HepG2 (cell line): ENCODE measurements around the gene PPP3R2. TPM values are rescaled to one million over a fixed set of nuclear protein-coding genes. Genes with fewer than 3 reads are reported as not detected.

ENCODE experiments used
- ATAC-seq: fragments of 200-7000 bp; cut with Tn5 transposase; 3 replicates; pipeline ENCODE4 v1.9.1; 2020; ENCODE audit warnings: mild to moderate bottlenecking, moderate library complexity
- BruUV-seq: library from RNA; stranded (reverse); fragments of 400-500 nt; replicated peaks from 2 replicates; lab custom pipeline; 2021; lab: Mats Ljungman, UMichigan
- CTCF ChIA-PET: fragments of 300-600 bp; formaldehyde crosslinking; extraction: SDS; loops from one replicate; lab custom pipeline; 2021; ENCODE audit warnings: low total read pairs, inconsistent platforms, low intra/inter-chr PET ratio; lab: Yijun Ruan, JAX
- POLR2A ChIA-PET: fragments of 350-600 bp; sonication (Branson Sonifier 250); formaldehyde crosslinking; loops from one replicate; lab custom pipeline; 2020; ENCODE audit warnings: antibody characterized with exemption, inconsistent platforms; lab: Yijun Ruan, JAX
- DNase-seq: peaks from one replicate; pipeline ENCODE4 v3.0.0-alpha.2; 2015; ENCODE audit warnings: low spot score
- FAIRE-seq: peaks from 3 replicates; lab custom pipeline; 2011; peaks lifted over from hg19 to GRCh38; lab: Jason Lieb, UNC
- H2AFZ ChIP-seq: one replicate; pipeline ENCODE4 v1.6.1; 2011; ENCODE audit warnings: low read length, inconsistent platforms
- H3K27ac ChIP-seq: fragments of 300-600 bp; 3 replicates; pipeline ENCODE4 v1.8.0; 2011; ENCODE audit warnings: mixed run types, mild to moderate bottlenecking, mixed read lengths, low read length, inconsistent platforms; ENCODE audit not compliant: insufficient read depth; ENCODE audit errors: extremely low read length
- H3K27me3 ChIP-seq, 2 experiments: fragments of 200-600 bp in 1 of 2; 2 replicates in 1 of 2; 3 replicates in 1 of 2; pipeline versions ENCODE4 v1.6.0 to v1.8.0; 2011; ENCODE audit warnings: low read length in 2 of 2, mild to moderate bottlenecking in 2 of 2, moderate library complexity in 2 of 2, inconsistent platforms in 1 of 2; ENCODE audit not compliant: insufficient read depth in 2 of 2, control insufficient read depth in 1 of 2
- H3K36me3 ChIP-seq, 2 experiments: fragments of 200-600 bp in 1 of 2; replicated peaks in 1 of 2; 2 replicates in 1 of 2; 3 replicates in 1 of 2; pipeline versions ENCODE4 v1.5.1 to v1.8.0; 2011; ENCODE audit warnings: low read length in 2 of 2, inconsistent platforms in 1 of 2; ENCODE audit not compliant: insufficient read depth in 2 of 2, control insufficient read depth in 1 of 2
- H3K4me1 ChIP-seq: 2 replicates; pipeline ENCODE4 v1.5.1; 2012; ENCODE audit warnings: low read length, inconsistent platforms; ENCODE audit not compliant: insufficient read depth
- H3K4me2 ChIP-seq: 2 replicates; pipeline ENCODE4 v1.6.0; 2011; ENCODE audit warnings: low read depth, low read length, inconsistent platforms
- H3K4me3 ChIP-seq, 3 experiments: fragments of 200-600 bp in 1 of 3; sonication (generic), shearing (Covaris generic) in 1 of 3; replicated peaks in 1 of 3; 2 replicates each; pipeline ENCODE4 v1.5.1; 2011 to 2016; ENCODE audit warnings: low read length in 3 of 3, inconsistent platforms in 2 of 3, low read depth in 2 of 3, mild to moderate bottlenecking in 2 of 3, control low read depth in 1 of 3, mixed read lengths in 1 of 3; ENCODE audit not compliant: insufficient read depth in 1 of 3
- H3K79me2 ChIP-seq: one replicate; pipeline ENCODE4 v1.6.1; 2011; ENCODE audit warnings: low read length, inconsistent platforms; ENCODE audit not compliant: insufficient read depth
- H3K9ac ChIP-seq: 2 replicates; pipeline ENCODE4 v1.6.0; 2011; ENCODE audit warnings: mild to moderate bottlenecking, low read depth, low read length, inconsistent platforms; ENCODE audit not compliant: insufficient read depth
- H3K9me3 ChIP-seq: 2 replicates; pipeline ENCODE4 v1.5.1; 2012; ENCODE audit warnings: mild to moderate bottlenecking, low read length
- H4K20me1 ChIP-seq: 2 replicates; pipeline ENCODE4 v1.6.0; 2011; ENCODE audit warnings: inconsistent platforms, mild to moderate bottlenecking, low read length, moderate library complexity; ENCODE audit not compliant: insufficient read depth
- GATAD2A ChIP-seq: IDR thresholded peaks from 2 replicates; pipeline ENCODE4 v1.6.1; 2016
- SP1 ChIP-seq, 2 experiments: fragments of 450-650 bp in 1 of 2; sonication (generic) in 1 of 2; formaldehyde crosslinking in 1 of 2; IDR thresholded peaks; 2 replicates each; pipeline versions ENCODE4 v1.4.0 to v1.6.1; 2016 to 2020; ENCODE audit warnings: missing genetic modification reagents in 1 of 2
- STAT5B ChIP-seq: sonication (generic); formaldehyde crosslinking; IDR thresholded peaks from 2 replicates; pipeline ENCODE4 v1.4.0; 2020; ENCODE audit warnings: missing genetic modification reagents
- ZNF501 ChIP-seq: sonication (generic); formaldehyde crosslinking; IDR thresholded peaks from 2 replicates; pipeline ENCODE4 v1.5.1; 2020; ENCODE audit warnings: mild to moderate bottlenecking, moderate library complexity, missing genetic modification reagents
- ZNF556 ChIP-seq: sonication (generic); formaldehyde crosslinking; IDR thresholded peaks from 2 replicates; pipeline ENCODE4 v1.4.0; 2020; ENCODE audit warnings: mild to moderate bottlenecking, missing genetic modification reagents, borderline replicate concordance
- WGBS: methylation state at CpG from one replicate; pipeline ENCODE4 v1.1.6; 2017; ENCODE audit warnings: low lambda C conversion rate; 5-methylcytosine and 5-hydroxymethylcytosine counted together
- in situ Hi-C: cut with HindIII; loops from 2 replicates; pipeline ENCODE4 v1.10.0; 2017; ENCODE audit warnings: low pct_unique_long_range_greater_than_20kb; ENCODE audit not compliant: extremely low pct_ligation_motif_present
- intact Hi-C: fragments of 100-400 bp; cut with micrococcal nuclease; formaldehyde crosslinking; loops from one replicate; pipeline ENCODE4 v1.10.0; 2022; ENCODE audit not compliant: unreplicated experiment
- polyA plus RNA-seq, 8 experiments: library from polyadenylated mRNA; depleted of rRNA in 3 of 8; stranded (reverse) in 7 of 8; unstranded in 1 of 8; fragments of >200 nt; fragmentation: Illumina TruSeq in 4 of 8; extraction: Trizol in 4 of 8; gene quantifications; 2 replicates each; pipeline versions ENCODE4 v1.2.1 to v1.2.3, GENCODE V29; 2011 to 2016; ENCODE audit warnings: low read depth in 4 of 8, missing spikeins in 1 of 8, mixed read lengths in 1 of 8; ENCODE audit not compliant: insufficient read depth in 1 of 8
- total RNA-seq, 5 experiments: library from RNA; depleted of rRNA; stranded (reverse); fragments of >200 nt; fragmentation: Illumina TruSeq; extraction: Trizol; gene quantifications; 2 replicates each; pipeline ENCODE4 v1.2.3, GENCODE V29; 2016; ENCODE audit warnings: low read depth in 1 of 5
- TF ChIP-seq, protein P1 (sequence below): sonication (generic); formaldehyde crosslinking; IDR thresholded peaks from 2 replicates; pipeline ENCODE4 v1.4.0; 2020; ENCODE audit warnings: mild to moderate bottlenecking, missing genetic modification reagents
- TF ChIP-seq, protein P2 (sequence below): IDR thresholded peaks from 2 replicates; pipeline ENCODE4 v1.6.1; 2016; ENCODE audit warnings: missing compliant biosample characterization, missing genetic modification reagents, borderline replicate concordance

The PPP3R2 gene
- total and polyA plus RNA-seq, 2 of the 13 experiments (the other 11 are each of a cell fraction or from before 2014, with no cell fraction given) = not detected

DNA sequence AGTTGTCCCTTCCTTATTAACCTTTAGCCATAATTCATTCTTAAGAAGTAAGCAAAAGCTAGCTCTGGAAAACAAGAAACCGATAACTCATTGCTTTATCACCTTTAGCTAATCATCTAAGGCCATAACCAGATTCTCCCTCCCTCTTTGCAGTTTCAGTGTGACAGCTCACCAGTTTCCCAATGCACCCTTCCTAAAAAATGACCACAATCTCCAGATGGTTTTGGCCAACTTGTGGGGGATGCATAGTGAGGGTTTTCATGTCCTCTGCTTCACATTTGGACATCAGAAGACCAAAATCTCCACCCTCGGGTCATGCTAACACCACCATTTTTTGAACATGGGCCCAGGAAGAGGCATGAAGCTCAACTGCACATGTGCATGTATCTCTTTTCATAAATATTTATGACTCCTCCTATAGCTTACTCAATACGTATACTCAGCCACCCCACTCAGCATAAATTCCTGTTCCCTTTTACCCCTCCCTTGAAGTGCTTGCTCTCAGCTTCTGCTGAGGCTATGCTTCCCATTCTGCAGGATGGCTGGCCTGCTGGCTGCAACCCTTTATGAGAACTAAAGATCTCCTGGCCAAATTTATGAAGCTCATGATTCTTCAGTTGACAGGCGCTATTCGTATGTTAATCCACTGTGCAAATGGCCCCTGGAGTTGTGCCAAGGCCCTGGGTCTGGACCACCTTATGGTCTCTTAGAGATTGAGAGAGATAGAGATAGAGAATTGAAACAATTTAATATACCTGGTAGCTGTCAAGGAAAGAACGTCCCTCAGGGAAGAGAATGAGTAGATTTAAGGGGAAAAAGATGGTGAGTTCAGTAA lies 14.8 kb downstream of the PPP3R2 start:
- Histone ChIP-seq H3K27me3 (no peaks in the 10 kb centered on the region), H3K4me2 (no peak overlapping the region), H3K9me3 (no peaks in the 10 kb centered on the region), H3K4me3 (no peak overlapping the region), H3K27ac (no peak overlapping the region), H4K20me1 (no peaks in the 10 kb centered on the region), H2AFZ (no peak overlapping the region), H3K36me3 (no peaks in the 10 kb centered on the region), H3K79me2 (no peaks in the 10 kb centered on the region), H3K4me1 (peaks cover 9% of the 10 kb centered on the region), H3K9ac (no peak overlapping the region)
- CTCF ChIA-PET = no interaction called here
- intact Hi-C loops = no loop called here
- FAIRE-seq (no peak), DNase-seq (no peak), ATAC-seq (no peak)
- in situ Hi-C loops = no loop called here
- WGBS = 36% methylated on average over 6 of the region's 6 CpGs
- TF ChIP-seq ZNF556 (CRISPR knock-in tag) (no peak), SP1 (IDR thresholded peaks at IDR 0.05) (no peak), SP1 (CRISPR knock-in tag; IDR thresholded peaks at IDR 0.05) (no peak), GATAD2A (CRISPR knock-in tag) (no peak), STAT5B (CRISPR knock-in tag) (no peak), ZNF501 (CRISPR knock-in tag) (no peak)
- TF ChIP-seq, protein P1, sequence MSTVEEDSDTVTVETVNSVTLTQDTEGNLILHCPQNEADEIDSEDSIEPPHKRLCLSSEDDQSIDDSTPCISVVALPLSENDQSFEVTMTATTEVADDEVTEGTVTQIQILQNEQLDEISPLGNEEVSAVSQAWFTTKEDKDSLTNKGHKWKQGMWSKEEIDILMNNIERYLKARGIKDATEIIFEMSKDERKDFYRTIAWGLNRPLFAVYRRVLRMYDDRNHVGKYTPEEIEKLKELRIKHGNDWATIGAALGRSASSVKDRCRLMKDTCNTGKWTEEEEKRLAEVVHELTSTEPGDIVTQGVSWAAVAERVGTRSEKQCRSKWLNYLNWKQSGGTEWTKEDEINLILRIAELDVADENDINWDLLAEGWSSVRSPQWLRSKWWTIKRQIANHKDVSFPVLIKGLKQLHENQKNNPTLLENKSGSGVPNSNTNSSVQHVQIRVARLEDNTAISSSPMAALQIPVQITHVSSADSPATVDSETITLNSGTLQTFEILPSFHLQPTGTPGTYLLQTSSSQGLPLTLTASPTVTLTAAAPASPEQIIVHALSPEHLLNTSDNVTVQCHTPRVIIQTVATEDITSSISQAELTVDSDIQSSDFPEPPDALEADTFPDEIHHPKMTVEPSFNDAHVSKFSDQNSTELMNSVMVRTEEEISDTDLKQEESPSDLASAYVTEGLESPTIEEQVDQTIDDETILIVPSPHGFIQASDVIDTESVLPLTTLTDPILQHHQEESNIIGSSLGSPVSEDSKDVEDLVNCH (CRISPR knock-in tag) = no peak
- TF ChIP-seq, protein P2, sequence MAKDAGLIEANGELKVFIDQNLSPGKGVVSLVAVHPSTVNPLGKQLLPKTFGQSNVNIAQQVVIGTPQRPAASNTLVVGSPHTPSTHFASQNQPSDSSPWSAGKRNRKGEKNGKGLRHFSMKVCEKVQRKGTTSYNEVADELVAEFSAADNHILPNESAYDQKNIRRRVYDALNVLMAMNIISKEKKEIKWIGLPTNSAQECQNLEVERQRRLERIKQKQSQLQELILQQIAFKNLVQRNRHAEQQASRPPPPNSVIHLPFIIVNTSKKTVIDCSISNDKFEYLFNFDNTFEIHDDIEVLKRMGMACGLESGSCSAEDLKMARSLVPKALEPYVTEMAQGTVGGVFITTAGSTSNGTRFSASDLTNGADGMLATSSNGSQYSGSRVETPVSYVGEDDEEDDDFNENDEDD (CRISPR knock-in tag) = no peak
- TF ChIP-seq, all 625 proteins: peak for 0
- POLR2A ChIA-PET = no interaction called here
- no TSS peak for BruUV-seq
